Stimulated activated CD4-positive, alpha-beta T cell treated with anti-CD3 and anti-CD28 coated beads, Interleukin-4, amount 100 ng/mL, for 4 hours (primary cell): Measurements from ENCODE around the gene SGK1.

Source experiments
- DNase-seq, 2 experiments: peaks; one replicate each; pipeline ENCODE4 v3.0.0-alpha.2; 2020

SGK1 gene

DNA sequence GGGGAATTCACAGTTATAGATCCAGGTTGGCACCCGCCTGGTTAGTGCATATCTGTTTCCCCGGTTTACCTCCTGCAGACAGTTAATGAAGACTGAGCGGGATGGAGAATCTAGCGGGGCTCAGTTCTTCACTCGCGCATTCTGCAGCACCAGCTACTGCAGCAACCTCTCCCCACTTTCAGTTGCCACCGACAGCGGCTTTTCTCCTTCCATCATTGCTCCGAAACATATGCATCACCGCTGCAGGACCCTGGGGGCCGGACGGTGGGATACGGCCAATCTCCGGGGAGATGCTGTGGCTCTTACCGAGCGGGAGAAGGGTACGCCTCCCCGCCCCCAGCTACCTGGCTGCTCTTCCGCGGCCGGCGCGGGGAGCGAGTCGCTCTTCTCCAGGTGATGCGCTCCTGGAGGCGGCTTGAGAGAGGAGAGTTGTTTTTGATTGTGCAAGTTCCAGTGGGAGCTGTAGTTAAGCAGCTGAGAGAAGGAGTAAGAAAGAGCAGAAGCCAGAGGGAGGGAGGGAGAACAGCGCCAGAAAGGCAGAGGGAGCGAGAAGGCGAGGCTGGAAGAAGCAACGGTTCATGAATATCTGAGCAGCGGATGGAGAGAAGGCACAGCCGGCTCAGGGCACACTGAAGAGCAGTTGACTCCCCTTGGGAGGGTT lies at the start of gene SGK1:
SGK1 (minus strand) TSS at position 642 of the 661 bp plus-strand sequence. CDS start 652 bp downstream, outside the sequence.
- DNase-seq: peak; percentile 14 to 17

DNA sequence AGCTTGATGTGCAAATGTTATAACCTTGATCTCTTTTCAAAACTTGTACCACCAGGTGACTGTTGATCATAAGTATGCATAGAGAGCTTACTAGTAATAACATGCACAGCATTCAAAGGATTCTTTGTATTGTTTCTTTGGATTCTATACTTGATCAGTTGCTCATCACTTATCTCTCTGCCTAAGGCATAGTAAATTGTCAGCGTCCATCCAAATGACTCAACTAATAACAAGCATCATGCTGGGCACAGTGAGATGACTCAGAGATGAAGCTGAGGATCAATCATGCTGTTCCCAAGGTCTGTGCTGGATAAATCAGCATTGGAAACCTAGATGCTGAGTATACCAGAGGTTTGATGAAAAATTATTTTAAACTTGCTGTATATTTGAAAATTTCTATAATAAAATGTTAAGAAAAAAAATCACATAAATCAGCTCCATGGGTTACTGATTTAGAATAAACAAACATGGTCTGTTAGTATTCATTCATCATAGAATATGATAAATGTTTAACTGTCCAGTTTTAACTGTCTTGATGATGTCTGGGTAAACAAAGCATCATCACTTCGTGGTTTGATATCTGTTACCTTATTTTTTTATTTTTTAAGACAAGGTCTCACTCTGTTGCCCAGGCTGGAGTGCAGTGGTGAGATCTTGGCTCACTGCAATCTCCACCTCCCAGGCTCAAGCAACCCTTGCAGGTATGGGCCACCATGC lies 45.6 kb upstream of the SGK1 start:
- DNase-seq: no peak

DNA sequence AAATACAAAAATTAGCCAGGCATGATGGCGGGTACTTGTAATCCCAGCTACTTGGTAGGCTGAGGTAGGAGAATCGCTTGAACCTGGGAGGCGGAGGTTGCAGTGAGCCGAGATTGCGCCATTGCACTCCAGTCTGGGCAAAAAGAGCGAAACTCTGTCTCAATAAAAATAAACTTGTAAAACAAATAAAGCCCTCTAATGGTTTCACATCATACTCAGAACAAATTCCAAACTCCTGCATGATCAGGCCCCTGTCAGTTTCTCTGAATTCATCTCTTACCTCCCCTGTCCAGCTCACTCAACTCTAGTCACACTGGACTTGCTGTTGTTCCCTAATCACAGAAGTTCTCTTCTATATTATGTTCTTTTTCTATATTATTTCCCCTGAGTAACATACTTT lies 43.1 kb upstream of the SGK1 start:
- no peak for DNase-seq

DNA sequence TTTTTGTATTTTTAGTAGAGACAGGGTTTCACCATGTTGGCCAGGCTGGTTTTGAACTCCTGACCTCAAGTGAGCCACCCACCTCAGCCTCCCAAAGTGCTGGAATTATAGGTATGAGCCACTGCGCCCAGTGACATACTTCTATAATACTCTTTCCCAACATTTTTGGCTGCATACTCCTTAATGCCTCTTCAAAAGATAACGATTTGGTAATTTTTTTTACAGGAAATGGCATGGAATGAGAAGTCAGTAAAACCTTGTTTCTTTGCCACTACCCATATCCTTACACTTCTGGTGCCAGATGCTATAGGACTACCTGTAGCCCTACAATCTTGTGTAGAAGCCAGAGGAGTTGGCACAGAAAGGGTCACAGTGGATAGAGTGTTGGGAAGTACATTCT lies 41.4 kb upstream of the SGK1 start:
- no peak for DNase-seq

DNA sequence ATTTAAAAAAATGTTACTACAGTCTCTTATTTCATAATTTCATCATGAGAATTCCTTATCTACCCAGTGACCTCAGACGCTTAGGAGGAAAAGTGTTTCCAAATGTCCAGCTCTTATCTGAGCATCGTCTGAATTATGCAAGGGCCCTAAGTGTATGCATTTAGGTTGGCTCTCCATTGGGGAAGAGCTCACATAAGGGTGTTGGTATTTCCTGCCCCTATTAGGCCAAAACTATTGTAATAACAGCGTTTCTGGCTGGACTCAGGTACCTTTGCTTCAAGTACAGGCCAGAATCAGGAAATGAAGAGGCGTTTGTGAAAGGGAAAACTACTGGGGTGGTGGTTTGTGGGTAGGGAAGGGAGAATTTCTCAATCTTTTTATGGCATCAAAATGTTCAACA lies 40.4 kb upstream of the SGK1 start:
- DNase-seq: no peak

DNA sequence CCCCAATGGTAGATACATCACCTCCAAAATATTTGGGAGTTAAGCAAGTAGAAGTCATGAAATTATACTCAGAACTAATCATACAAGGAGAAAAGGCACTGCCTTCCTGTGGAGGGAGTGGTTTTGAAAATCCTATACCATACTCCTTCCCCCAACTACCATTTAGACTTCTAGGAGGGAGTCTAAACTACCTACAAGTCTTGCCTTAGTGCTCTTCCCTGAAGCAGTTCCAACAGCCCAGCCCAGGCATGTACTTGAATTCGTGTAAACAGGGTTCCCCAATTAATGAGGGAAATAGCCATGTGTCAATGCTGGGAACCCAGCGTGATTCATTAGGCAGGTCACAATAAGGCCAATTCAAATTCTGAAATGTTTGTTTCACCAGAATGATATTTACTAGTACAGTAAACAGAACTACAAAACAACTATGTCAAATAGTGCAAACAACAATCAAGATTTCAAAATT lies 39.1 kb upstream of the SGK1 start:
- no peak for DNase-seq

DNA sequence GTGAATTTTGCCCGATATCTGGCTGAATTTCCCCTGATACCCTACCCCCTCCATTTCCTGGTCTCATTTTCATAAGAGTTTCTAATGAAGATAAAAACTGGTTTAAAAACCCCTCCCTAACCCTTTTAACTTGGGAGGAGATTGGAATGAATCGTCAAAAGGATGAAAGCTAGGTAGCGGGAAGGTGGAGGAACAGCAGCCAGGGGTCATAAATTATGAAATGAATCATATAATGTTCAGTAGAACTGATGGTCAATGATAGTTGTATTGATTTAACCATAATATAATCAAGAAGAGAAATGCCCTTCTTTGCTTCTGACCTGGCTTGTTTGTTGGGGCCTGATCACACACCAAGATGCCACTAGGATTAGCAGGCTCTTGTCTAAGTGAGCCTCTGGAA lies 38.5 kb upstream of the SGK1 start:
- DNase-seq: no peak

DNA sequence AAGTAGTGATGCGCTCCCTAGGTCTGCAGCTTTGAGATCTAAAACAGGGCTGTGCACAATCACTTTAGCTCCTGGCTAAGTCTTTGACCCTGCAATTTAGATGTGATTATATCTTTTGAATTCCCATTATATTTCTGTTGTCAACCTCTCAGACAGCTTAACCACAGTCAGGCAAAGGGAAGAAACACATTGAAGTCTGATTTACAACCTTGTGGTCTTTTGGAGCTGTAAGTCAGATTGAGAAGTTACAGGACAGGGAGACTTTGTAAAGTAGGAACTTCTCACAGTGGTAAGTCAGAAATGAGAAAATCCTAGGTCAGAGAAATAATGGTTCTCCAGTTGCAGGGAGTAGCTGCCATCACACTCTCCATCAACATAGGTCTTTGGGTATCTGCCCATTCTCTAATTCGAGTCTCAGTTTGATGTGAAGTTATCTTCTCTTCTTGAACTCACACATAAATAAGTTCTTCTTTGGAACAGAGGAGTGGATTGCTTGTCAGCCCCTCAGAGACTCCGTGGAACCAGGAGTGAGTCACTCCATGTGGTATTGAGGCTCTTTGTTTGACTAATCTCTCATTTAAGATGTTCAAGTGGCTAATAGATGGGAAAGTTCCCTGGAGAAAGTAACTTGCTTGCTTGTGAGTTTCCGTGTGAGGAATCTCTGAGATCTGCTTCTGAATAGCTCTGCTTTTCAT lies 35.0 kb upstream of the SGK1 start:
- no peak for DNase-seq

DNA sequence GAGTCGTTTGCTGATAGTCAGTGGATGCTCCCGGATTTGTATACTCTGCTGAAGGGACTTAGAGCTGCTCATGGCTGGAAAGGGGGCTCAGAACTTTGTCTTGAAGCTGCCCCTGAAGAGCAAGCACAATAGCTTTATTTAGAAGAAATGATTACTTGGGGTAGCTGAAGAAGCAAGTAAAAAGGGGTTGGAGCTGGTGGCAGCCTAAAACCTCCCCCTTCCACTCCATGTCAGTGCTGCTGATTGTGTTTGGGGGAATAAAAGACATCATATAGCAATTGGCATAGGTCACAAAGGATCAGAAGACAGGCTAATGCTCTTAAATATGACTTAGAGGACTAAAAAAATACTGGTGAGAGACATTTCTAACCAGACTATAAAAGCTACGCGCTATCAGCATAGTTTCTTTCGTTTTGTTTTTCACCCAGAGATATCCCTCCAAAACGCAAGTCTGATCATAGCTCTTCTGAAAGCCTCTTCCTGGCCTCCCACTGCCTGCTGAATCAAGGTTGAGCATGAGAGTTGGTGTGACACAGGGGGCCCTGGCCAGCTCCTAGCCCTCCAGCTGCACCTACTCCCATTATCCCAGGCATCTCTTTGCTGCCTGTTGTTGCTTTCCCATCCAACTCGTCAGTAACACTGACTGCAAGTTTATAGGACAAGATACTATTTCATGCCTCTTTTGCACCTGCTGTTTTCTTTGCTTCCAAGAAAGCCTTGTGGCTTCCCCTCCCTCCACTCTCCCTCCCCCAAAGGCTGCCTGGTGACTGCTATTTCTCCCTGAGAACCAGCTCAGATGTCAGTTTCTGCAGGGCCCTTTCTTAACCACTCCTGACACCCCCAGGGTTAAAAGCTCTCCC lies 33.9 kb upstream of the SGK1 start:
- DNase-seq: no peak

DNA sequence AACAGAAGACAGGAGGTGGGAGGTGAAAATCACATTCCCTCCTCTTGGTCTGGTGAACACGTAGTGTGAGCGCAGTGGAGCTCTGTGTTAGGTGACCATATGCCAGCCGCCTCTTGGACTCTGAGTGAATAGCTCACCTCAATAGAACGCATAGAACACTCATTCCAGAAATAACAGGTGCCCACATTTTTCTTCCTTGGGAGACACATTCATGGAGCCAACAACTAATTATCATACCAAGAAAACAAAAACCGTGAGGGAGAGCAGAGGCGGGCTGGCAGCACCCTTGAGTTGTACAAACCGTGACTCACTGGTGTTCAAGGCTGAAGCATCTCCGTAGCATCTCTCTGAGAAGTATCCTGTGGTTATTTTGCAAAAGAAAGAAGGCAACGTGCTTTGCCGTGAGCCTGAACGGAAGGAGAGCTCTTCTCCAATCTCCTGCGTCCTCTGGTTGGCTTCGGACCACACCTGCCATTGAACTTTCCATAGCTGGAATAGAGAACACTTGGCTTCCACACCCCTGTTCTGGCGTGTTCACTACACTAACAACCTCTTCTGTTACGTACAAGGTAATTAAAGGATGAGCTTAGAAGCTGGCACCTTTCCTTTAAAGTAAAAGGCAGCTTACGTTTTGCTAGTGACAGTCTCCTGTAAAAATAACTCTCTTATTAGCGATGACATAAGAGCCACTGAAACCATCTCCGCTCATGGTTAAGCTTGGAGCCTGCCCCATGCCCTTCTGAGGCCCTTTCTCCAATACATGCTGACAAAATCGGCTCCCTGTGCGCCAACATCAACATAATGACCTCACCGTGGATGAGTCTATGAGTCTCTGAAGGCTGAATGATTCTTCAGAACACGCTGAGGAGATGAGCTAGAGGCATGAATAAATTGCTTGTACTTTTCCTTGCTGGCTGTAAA lies 30.2 kb upstream of the SGK1 start:
- DNase-seq: no peak

DNA sequence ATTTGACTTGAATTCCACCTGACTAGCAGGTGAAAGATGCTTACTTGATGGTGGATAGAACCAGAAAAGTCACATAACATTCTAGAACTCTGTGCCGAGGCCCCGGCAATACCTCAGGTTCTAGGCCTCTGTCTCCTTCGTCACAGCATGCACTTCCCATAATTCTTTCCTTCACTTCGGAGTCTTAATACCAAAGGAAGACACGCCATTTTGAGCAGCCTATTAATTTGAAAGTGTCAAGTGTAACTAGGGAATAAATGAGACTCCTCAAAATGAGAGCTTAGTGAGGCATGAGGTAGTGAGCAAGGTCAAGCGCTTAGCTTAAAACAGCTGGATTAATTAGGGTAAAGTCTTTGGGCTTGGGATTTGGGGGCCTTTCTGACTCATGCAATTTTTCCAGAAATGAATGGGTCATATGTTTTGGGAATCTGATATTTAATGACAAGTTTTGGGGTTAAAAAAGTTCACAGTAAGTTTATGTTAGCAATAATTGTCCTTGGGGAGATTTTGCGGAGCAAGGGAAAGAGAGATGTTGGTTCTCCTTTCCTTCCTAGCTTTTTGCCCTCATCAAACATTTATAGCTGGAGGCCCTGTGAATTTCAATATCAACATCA lies 29.1 kb upstream of the SGK1 start:
- no peak for DNase-seq

DNA sequence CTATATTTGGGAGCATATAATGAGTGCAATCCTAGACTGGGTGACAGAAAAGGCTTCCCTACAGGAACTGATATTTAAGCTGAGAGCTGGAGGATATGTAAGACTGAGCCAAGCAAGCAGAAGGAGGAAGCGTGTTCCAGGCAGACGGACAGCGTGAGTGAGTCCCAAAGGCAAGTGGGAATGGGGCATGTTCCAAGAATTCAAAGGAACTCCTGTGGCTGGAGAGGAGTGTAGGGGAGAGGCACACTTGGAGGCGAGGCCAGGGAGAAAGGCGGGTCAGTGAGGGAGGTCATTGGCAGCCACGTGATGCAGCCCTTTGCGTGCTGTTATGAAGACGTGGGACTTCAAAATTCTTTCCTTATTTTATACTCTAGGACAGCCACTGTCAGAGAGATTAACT lies 27.9 kb upstream of the SGK1 start:
- DNase-seq: no peak

DNA sequence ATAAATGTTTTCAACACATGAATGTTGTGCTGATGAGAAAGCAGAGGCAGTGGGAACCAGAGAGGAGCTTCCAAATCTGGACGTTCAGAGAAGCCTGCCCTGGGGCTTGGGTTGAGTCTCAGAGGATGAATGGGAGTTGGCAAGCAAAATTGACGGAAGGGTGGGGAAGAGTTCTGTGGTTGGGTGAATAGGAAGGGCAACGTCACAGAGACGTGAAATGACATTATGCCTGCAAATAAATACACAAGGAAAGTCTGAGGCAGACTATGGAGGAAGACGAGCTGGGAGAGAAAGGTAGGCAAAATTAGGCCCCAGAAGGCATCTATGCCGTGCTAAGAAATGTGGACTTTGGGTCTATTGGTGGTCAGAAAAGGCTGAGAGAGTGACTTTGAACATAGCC lies 25.2 kb upstream of the SGK1 start:
- no peak for DNase-seq

DNA sequence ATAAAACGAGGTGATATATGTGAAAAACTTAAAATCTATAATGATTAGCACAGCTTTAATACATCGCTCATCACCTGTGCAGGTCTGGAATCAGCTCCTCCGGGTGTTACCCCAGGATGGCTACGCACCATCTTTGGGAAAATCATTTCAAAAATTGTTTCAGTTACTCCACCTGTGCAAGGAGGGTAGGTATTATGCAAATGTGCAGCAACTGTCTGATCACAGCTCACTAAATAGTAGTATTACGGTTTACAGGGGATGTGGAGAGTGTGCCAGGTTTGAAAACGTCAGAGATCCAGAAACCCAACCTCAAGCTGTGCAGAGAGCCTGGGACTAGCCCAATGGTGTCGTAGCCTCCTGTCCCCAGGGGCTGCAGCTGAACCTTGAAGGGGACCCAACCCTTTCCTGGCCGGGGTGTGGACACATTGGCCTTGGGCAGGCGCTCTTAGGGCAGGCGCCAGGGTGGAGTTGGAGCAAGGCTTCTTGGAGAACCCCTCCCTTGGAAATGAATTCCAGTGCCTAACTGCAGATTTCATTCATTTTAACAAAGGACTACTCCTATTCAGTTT lies 24.2 kb upstream of the SGK1 start:
- DNase-seq: no peak

DNA sequence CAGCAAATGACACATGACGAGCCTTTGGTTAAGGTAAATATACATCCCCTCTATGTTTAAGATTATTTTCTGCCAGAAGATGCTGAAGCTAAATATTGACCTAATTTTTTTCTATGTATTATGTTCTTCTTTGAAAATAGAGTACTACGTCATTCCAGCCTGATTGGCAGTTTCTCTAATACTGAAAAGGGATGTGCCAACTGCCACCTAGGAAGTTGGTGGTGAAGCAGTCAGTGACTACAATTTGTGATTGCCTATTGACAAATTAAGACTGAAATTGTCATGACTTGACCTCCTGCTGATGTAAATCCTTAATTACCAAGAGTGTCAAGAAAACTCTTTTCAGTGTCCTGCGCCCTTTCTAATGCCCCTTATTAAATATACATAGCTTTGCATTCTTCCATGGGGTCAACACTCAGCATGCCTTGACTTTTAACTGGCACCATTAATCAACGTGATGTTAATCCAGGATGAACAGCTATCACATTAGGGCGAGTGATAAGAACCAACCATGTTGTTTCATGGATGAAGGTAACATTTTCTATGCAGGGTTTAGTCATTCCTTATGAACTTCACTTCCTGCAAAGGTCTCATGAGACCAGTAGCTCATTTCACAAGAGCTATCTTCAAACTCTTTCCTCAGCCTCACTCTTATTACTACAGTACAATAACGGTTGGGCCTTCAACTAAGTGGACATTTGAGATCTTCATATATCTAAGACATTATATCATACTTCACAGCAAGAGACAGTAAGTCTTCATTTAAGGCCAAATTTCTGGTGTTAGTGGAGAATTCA lies 22.5 kb upstream of the SGK1 start:
- no peak for DNase-seq

DNA sequence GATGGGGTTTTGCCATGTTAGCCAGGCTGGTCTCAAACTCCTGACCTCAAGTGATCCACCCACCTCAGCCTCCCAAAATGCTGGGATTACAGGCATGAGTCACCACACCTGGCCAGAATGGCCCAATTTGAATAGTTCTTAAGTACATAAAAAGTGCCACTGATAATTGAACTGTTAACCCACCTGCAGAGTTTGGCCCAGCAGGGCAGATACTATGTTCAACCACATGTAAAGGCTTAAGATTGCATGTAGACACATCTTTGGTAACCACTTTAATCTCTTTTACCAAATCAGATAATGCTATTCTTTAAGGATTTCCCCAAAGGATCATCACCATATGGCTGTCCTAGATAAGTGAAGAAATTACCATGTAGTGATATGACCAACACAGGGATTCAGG lies 21.3 kb upstream of the SGK1 start:
- DNase-seq: no peak

DNA sequence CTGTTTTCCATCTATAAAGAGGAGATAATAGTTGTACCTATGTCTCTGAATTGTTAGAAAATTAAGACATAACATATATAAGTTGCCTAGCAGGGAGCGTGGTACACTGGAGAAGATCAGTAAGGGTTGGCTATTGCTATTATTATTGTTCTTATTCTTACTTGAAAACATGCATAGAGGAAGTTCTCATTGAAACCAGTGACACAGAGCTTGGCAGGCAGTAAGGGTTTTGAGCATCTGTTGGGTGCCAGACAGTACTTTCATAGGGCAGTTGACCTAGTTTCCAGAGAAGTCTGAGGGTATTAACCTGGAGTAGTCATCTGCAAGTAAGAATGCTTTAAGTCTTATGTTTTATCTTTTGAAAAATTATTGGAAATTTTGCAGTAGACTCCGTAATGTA lies 13.3 kb upstream of the SGK1 start:
- no peak for DNase-seq

DNA sequence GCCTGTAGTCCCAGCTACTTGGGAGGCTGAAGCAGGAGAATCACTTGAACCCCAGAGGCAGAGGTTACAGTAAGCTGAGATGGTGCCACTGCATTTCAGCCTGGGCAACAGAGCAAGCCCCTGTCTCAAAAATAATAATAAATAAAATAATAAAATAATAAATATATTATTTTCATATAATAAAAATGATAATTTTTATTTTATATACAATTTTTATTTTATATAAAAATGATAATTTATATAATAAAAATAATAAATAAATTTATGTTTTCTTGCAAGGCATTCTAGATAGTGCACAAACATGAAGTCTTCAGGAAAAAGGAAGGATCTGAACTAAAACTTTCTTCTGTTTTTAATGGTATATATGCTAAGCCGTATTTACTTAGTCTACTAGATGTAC lies 12.6 kb upstream of the SGK1 start:
- DNase-seq: no peak

DNA sequence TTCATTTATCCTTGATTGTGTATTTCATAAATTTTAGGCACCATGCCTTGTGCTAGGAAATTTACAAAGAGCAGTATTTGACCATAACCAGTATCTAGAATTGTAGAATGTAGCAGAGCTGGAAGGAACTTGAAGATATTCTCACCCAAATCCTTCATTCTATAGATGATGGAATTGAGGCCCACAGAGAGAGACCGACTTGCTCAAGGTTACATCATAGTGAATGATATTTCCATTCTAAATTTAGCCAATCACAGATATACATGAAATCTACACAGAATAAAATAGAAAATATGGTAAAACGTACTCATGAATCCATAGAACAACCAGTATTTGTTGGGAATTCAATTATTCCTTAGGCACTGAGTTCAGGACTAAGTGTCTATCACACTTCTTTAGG lies 10.9 kb upstream of the SGK1 start:
- DNase-seq: no peak

DNA sequence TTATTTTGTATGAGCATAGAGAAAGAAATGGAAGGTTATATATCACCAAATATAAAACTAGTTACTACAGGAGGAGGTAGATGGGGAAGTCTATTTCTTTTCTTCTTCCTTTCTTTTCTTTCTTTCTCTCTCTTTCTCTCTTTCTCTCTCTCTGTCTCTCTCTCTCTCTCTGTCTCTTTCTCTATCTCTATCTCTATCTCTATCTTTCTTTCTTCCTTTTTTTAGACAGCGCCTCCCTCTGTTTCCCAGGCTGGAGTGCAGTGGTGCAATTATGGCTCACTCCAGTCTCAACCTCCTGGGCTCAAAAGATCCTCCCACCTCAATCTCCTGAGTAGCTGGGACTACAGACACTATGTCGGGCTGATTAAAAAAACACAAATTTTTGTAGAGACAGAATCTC lies 10.2 kb upstream of the SGK1 start:
- DNase-seq: no peak
